ENCODE data around the gene NPTX2.

NPTX2 gene

DNA sequence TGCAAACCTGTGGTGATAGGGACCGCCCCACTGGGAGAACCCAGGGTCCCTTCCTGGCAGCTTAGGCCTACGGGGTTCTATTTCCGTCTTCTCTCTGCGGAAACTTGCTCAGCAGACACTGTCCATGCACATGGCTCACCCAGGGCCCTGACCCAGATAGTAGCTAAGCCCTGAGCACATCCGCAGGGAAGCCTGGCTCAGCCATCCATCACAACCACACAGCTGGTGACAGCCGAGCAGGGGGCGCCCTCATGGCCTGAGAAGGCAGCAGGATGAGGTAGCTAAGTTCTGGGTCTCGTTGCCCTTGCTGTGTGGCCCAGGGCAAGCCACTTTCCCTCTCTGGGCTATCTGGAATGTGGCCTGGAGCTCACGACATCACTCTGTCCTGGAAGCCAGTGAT, 23.3 kb downstream of the NPTX2 start:
- TF ChIP-seq SNAI2 (CRISPR knock-in tag; IDR thresholded peaks at IDR 0.05), result no peak
- no peak for TF ChIP-seq TOX (CRISPR knock-in tag; IDR thresholded peaks at IDR 0.05; ENCODE audit: borderline replicate concordance)
- no peak for TF ChIP-seq GLIS3 (CRISPR knock-in tag; IDR thresholded peaks at IDR 0.05)
- TF ChIP-seq, protein P1, sequence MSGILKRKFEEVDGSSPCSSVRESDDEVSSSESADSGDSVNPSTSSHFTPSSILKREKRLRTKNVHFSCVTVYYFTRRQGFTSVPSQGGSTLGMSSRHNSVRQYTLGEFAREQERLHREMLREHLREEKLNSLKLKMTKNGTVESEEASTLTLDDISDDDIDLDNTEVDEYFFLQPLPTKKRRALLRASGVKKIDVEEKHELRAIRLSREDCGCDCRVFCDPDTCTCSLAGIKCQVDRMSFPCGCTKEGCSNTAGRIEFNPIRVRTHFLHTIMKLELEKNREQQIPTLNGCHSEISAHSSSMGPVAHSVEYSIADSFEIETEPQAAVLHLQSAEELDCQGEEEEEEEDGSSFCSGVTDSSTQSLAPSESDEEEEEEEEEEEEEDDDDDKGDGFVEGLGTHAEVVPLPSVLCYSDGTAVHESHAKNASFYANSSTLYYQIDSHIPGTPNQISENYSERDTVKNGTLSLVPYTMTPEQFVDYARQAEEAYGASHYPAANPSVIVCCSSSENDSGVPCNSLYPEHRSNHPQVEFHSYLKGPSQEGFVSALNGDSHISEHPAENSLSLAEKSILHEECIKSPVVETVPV (CRISPR knock-in tag; IDR thresholded peaks at IDR 0.05), result no peak
- no peak for TF ChIP-seq ZFP3 (CRISPR knock-in tag; IDR thresholded peaks at IDR 0.05)
- TF ChIP-seq, protein P2, sequence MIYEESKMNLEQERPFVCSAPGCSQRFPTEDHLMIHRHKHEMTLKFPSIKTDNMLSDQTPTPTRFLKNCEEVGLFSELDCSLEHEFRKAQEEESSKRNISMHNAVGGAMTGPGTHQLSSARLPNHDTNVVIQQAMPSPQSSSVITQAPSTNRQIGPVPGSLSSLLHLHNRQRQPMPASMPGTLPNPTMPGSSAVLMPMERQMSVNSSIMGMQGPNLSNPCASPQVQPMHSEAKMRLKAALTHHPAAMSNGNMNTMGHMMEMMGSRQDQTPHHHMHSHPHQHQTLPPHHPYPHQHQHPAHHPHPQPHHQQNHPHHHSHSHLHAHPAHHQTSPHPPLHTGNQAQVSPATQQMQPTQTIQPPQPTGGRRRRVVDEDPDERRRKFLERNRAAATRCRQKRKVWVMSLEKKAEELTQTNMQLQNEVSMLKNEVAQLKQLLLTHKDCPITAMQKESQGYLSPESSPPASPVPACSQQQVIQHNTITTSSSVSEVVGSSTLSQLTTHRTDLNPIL (CRISPR knock-in tag; IDR thresholded peaks at IDR 0.05; ENCODE audit: low read depth), result no peak
- TF ChIP-seq ZNF70 (CRISPR knock-in tag; IDR thresholded peaks at IDR 0.05), result no peak
- no peak for TF ChIP-seq ZNF8 (CRISPR knock-in tag; IDR thresholded peaks at IDR 0.05)
- no peak for ATAC-seq

DNA sequence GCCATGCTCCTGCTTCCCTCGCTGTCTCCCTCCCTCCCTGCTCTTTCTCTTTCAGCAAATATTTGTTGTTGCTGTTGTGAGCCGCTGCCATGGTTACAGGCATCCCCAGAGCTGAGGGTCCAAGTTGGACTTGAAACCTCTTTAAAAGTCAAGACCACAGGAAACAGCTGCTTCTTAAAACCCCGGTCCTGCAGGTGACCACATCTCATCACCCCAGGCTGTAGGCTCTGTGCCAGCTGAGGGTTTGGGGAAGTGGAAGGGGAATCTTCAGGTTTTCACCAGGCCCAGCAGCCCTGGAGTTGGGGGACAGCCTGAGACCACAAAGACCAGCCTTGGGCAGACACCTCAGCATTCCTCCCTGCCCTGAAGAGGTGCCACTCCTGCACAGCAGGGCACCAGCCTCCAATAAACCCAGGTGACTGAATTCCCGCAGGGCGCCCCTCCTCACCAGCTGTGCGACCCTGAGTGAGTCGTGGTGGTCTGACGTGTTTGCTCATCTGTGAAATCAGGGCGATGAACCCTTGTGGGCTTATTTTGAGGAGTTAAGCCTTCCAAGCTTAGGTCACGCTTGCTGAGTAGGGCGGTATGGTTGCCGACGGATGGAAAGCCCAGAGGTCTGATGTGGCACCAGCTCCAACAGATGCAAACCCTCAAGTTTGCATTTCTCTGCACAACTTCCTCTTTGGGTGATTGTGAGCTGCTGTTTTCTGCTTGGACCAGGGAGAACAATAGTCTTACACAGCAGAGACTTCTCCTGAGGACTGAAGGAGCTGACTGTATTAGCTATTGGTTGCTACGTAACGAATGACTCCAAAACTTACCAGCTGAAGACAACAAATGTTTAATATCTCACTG, 24.8 kb downstream of the NPTX2 start:
- TF ChIP-seq, protein P1 (CRISPR knock-in tag; IDR thresholded peaks at IDR 0.05), result no peak
- no peak for TF ChIP-seq ZFP30 (CRISPR knock-in tag; IDR thresholded peaks at IDR 0.05)
- no peak for ATAC-seq

DNA sequence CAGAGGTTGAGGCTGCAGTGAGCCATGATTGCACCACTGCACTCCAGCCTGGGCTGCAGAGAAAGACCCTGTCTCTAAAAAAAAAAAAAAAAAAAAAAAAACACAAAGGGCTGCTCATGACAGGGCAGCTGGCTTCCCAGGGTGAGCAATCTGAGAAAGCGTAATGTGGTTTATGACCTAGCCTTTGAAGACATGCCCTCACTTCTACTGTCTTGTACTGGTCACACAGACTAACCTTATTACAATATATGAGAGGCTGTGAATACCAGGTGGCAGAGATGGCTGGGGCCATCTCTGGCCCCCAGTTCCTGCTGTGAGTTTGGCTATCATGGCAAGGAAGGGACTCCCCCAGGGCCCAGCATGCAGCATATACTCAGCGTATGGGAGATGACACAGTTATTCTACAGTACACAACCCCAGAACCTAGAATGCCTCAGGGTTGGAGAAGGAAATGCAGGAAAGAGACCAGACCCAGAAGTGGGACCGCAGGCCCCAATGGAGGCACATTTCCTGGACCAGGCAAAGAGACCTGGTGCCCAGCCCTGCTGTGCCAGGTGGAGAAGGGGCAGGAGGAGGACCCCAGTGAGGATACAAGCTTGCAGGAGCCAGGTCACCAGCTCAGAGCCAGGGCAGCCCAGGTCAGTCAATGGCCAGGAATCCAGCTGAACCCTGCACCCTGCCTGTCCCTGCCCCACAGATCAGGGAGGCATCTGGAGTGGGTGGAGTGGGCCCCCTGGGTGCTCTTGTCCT, 26.3 kb downstream of the NPTX2 start:
- TF ChIP-seq RARB (CRISPR knock-in tag; IDR thresholded peaks at IDR 0.05) (no peak), ZNF8 (CRISPR knock-in tag; IDR thresholded peaks at IDR 0.05) (no peak), ZFP3 (CRISPR knock-in tag; IDR thresholded peaks at IDR 0.05) (no peak), BACH2 (CRISPR knock-in tag; IDR thresholded peaks at IDR 0.05; ENCODE audit: borderline replicate concordance) (no peak), ZC3H10 (CRISPR knock-in tag; IDR thresholded peaks at IDR 0.05) (no peak), PPARA (CRISPR knock-in tag; IDR thresholded peaks at IDR 0.05; ENCODE audit: borderline replicate concordance) (no peak), ISL1 (CRISPR knock-in tag; IDR thresholded peaks at IDR 0.05) (no peak), ZFP30 (CRISPR knock-in tag; IDR thresholded peaks at IDR 0.05) (no peak), ZNF70 (CRISPR knock-in tag; IDR thresholded peaks at IDR 0.05) (no peak), TOX (CRISPR knock-in tag; IDR thresholded peaks at IDR 0.05; ENCODE audit: borderline replicate concordance) (no peak), SNAI2 (CRISPR knock-in tag; IDR thresholded peaks at IDR 0.05) (no peak), TCF4 (CRISPR knock-in tag; IDR thresholded peaks at IDR 0.05; ENCODE audit: borderline replicate concordance) (no peak), ESRRG (CRISPR knock-in tag; IDR thresholded peaks at IDR 0.05) (no peak), GLIS3 (CRISPR knock-in tag; IDR thresholded peaks at IDR 0.05) (no peak), ZNF565 (CRISPR knock-in tag; conservative IDR thresholded peaks at IDR 0.05; ENCODE audit: low read depth) (no peak), ARNTL (CRISPR knock-in tag; IDR thresholded peaks at IDR 0.05; ENCODE audit: borderline replicate concordance, low read depth) (no peak)
- TF ChIP-seq, protein P2 (CRISPR knock-in tag; IDR thresholded peaks at IDR 0.05; ENCODE audit: low read depth), result no peak
- TF ChIP-seq, protein P3, sequence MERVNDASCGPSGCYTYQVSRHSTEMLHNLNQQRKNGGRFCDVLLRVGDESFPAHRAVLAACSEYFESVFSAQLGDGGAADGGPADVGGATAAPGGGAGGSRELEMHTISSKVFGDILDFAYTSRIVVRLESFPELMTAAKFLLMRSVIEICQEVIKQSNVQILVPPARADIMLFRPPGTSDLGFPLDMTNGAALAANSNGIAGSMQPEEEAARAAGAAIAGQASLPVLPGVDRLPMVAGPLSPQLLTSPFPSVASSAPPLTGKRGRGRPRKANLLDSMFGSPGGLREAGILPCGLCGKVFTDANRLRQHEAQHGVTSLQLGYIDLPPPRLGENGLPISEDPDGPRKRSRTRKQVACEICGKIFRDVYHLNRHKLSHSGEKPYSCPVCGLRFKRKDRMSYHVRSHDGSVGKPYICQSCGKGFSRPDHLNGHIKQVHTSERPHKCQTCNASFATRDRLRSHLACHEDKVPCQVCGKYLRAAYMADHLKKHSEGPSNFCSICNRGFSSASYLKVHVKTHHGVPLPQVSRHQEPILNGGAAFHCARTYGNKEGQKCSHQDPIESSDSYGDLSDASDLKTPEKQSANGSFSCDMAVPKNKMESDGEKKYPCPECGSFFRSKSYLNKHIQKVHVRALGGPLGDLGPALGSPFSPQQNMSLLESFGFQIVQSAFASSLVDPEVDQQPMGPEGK (CRISPR knock-in tag; IDR thresholded peaks at IDR 0.05; ENCODE audit: borderline replicate concordance), result no peak
- TF ChIP-seq, protein P4, sequence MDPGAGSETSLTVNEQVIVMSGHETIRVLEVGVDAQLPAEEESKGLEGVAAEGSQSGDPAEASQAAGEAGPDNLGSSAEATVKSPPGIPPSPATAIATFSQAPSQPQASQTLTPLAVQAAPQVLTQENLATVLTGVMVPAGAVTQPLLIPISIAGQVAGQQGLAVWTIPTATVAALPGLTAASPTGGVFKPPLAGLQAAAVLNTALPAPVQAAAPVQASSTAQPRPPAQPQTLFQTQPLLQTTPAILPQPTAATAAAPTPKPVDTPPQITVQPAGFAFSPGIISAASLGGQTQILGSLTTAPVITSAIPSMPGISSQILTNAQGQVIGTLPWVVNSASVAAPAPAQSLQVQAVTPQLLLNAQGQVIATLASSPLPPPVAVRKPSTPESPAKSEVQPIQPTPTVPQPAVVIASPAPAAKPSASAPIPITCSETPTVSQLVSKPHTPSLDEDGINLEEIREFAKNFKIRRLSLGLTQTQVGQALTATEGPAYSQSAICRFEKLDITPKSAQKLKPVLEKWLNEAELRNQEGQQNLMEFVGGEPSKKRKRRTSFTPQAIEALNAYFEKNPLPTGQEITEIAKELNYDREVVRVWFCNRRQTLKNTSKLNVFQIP (CRISPR knock-in tag; IDR thresholded peaks at IDR 0.05; ENCODE audit: borderline replicate concordance, low read depth), result no peak
- no peak; the same call in 2 of the 3 replicates for ATAC-seq

Measured in SK-N-SH treated with all-trans-retinoic acid at 6 μM for 48 hours (cell line).